HL-60/S4 treated with retinoic acid at 250 ng/mL for 4 days and 3 days (cell line): Measurements from ENCODE around the gene DHX58.

Source experiments
- in situ Hi-C: fragments of 300-500 bp; cut with MboI; formaldehyde crosslinking; loops from 2 replicates; pipeline ENCODE4 v1.7.0; 2022; ENCODE audit warnings: low sequenced_read_pairs

DHX58 gene

GRCh38 chr17:42090964-42091790 is 21.3 kb downstream of the DHX58 start:
- in situ Hi-C loops, result no loop called here

GRCh38 chr17:42088736-42089135 is 23.8 kb downstream of the DHX58 start:
- in situ Hi-C loops, result no loop called here

GRCh38 chr17:42087736-42088705 is 24.5 kb downstream of the DHX58 start:
- in situ Hi-C loops, result no loop called here

GRCh38 chr17:42087042-42087701 is 25.3 kb downstream of the DHX58 start:
- in situ Hi-C loops, result no loop called here

GRCh38 chr17:42081516-42082129 is 30.9 kb downstream of the DHX58 start:
- in situ Hi-C loops, result no loop called here

GRCh38 chr17:42079541-42079940 is 33.0 kb downstream of the DHX58 start:
- in situ Hi-C loops, result no loop called here

- in situ Hi-C loops, result no loop called here
These were observed 34.0 kb downstream of the DHX58 start for GRCh38 chr17:42078396-42079043.

GRCh38 chr17:42077755-42078154 is 34.8 kb downstream of the DHX58 start:
- in situ Hi-C loops, result no loop called here

GRCh38 chr17:42076797-42077559 is 35.5 kb downstream of the DHX58 start:
- in situ Hi-C loops, result no loop called here

- in situ Hi-C loops, result no loop called here
These were observed 36.7 kb downstream of the DHX58 start for GRCh38 chr17:42075789-42076188.

GRCh38 chr17:42072323-42073187 is 40.0 kb downstream of the DHX58 start:
- in situ Hi-C loops, result no loop called here

- in situ Hi-C loops, result no loop called here
These were observed 40.7 kb downstream of the DHX58 start for GRCh38 chr17:42071810-42072209.

- in situ Hi-C loops, result no loop called here
These were observed 43.5 kb downstream of the DHX58 start for GRCh38 chr17:42068979-42069378.

GRCh38 chr17:42067371-42068091 is 45.0 kb downstream of the DHX58 start:
- in situ Hi-C loops, result no loop called here

- in situ Hi-C loops, result no loop called here
These were observed 47.3 kb downstream of the DHX58 start for GRCh38 chr17:42065201-42065600.

GRCh38 chr17:42062681-42063080 is 49.8 kb downstream of the DHX58 start:
- in situ Hi-C loops, result no loop called here

GRCh38 chr17:42061646-42062487 is 50.6 kb downstream of the DHX58 start:
- in situ Hi-C loops, result no loop called here
